GM12878 (cell line): Measurements from ENCODE around the gene CNDP1. TPM values are rescaled to one million over a fixed set of nuclear protein-coding genes. Genes with fewer than 3 reads are reported as not detected.

Experiments
- ATAC-seq: fragments of 200-7000 bp; cut with Tn5 transposase; 3 replicates; pipeline ENCODE4 v1.9.1; 2020; ENCODE audit warnings: mild to moderate bottlenecking, moderate library complexity
- BruUV-seq: library from RNA; stranded (reverse); fragments of 400-500 nt; replicated peaks from 2 replicates; lab custom pipeline; 2021; lab: Mats Ljungman, UMichigan
- CTCF ChIA-PET: fragments of 300-600 bp; sonication (Branson Sonifier 250); formaldehyde crosslinking; extraction: SDS; loops from one replicate; lab custom pipeline; 2021; ENCODE audit warnings: inconsistent platforms; lab: Yijun Ruan, JAX
- POLR2A ChIA-PET: fragments of 350-600 bp; formaldehyde crosslinking; extraction: SDS; loops from one replicate; lab custom pipeline; 2021; ENCODE audit warnings: inconsistent platforms; lab: Charles Lee
- RAD21 ChIA-PET: fragments of 300-600 bp; sonication (Branson Sonifier 250); formaldehyde crosslinking; loops from one replicate; lab custom pipeline; 2023; ENCODE audit warnings: antibody characterized with exemption; ENCODE audit not compliant: unreplicated experiment; lab: Charles Lee
- SMC1A ChIA-PET: fragments of 300-600 bp; sonication (Branson Sonifier 250); formaldehyde crosslinking; loops from one replicate; lab custom pipeline; 2023; ENCODE audit not compliant: unreplicated experiment, uncharacterized antibody; lab: Charles Lee
- DNase-seq: peaks from one replicate; pipeline ENCODE4 v3.0.0-alpha.2; 2011; ENCODE audit warnings: low read depth, low spot score
- FAIRE-seq: peaks from 3 replicates; lab custom pipeline; 2011; peaks lifted over from hg19 to GRCh38; lab: Jason Lieb, UNC
- H2AFZ ChIP-seq: 2 replicates; pipeline ENCODE4 v1.6.0; 2011; ENCODE audit warnings: low read depth, low read length, control low read depth; ENCODE audit not compliant: control insufficient read depth
- H3K27ac ChIP-seq: 2 replicates; pipeline ENCODE4 v1.5.1; 2011; ENCODE audit warnings: control low read depth; ENCODE audit not compliant: control insufficient read depth, insufficient read depth
- H3K27me3 ChIP-seq, 2 experiments: replicated peaks in 1 of 2; 2 replicates each; pipeline versions ENCODE4 v1.6.0 to v1.6.1; 2011; ENCODE audit warnings: low read length in 1 of 2; ENCODE audit not compliant: control insufficient read depth in 2 of 2, insufficient read depth in 2 of 2
- H3K36me3 ChIP-seq, 2 experiments: 2 replicates each; pipeline ENCODE4 v1.5.1; 2011; ENCODE audit warnings: low read length in 1 of 2; ENCODE audit not compliant: control insufficient read depth in 2 of 2, insufficient read depth in 2 of 2
- H3K4me1 ChIP-seq: 2 replicates; pipeline ENCODE4 v1.6.1; 2011; ENCODE audit warnings: mild to moderate bottlenecking, low read length, moderate library complexity, mixed read lengths; ENCODE audit not compliant: control insufficient read depth, insufficient read depth
- H3K4me2 ChIP-seq: 2 replicates; pipeline ENCODE4 v1.6.0; 2011; ENCODE audit warnings: control low read depth; ENCODE audit not compliant: control insufficient read depth, insufficient read depth
- H3K4me3 ChIP-seq: fragments of 200-600 bp; sonication (generic); 2 replicates; pipeline ENCODE4 v1.5.1; 2016
- H3K79me2 ChIP-seq: 2 replicates; pipeline ENCODE4 v1.6.0; 2011; ENCODE audit warnings: low read length; ENCODE audit not compliant: control insufficient read depth, insufficient read depth
- H3K9ac ChIP-seq: 2 replicates; pipeline ENCODE4 v1.8.0; 2011; ENCODE audit warnings: low read length, control low read depth, mixed read lengths; ENCODE audit not compliant: control insufficient read depth, insufficient read depth
- H3K9me3 ChIP-seq: replicated peaks from 3 replicates; pipeline ENCODE4 v1.5.1; 2011; ENCODE audit warnings: mild to moderate bottlenecking, low read length; ENCODE audit not compliant: control insufficient read depth, insufficient read depth
- H4K20me1 ChIP-seq: 2 replicates; pipeline ENCODE4 v1.6.0; 2011; ENCODE audit not compliant: control insufficient read depth, insufficient read depth
- BCL11A ChIP-seq: IDR thresholded peaks from 2 replicates; pipeline ENCODE4 v1.6.1; 2011; ENCODE audit warnings: low read depth, low read length
- BHLHE40 ChIP-seq, 2 experiments: fragments of 450-650 bp in 1 of 2; IDR thresholded peaks; 2 replicates each; pipeline ENCODE4 v1.6.1; 2011 to 2017; ENCODE audit warnings: low read depth in 2 of 2, borderline replicate concordance in 1 of 2, improper control_type of control experiment in 1 of 2, low read length in 1 of 2, mild to moderate bottlenecking in 1 of 2
- CBX3 ChIP-seq: fragments of 200-600 bp; sonication (generic); IDR thresholded peaks from 2 replicates; pipeline ENCODE4 v1.6.1; 2016; ENCODE audit warnings: low read depth, borderline replicate concordance
- CHD2 ChIP-seq: IDR thresholded peaks from 2 replicates; pipeline ENCODE4 v1.6.1; 2011; ENCODE audit warnings: low read depth, low read length, improper control_type of control experiment, borderline replicate concordance
- CHD4 ChIP-seq: fragments of 200-600 bp; sonication (generic); IDR thresholded peaks from 2 replicates; pipeline ENCODE4 v1.6.1; 2016; ENCODE audit warnings: mild to moderate bottlenecking
- IRF3 ChIP-seq: fragments of 450-650 bp; IDR thresholded peaks from 2 replicates; pipeline ENCODE4 v1.6.1; 2014; ENCODE audit warnings: mild to moderate bottlenecking
- MEF2B ChIP-seq: fragments of 450-650 bp; IDR thresholded peaks from 2 replicates; pipeline ENCODE4 v1.6.1; 2018; ENCODE audit warnings: mild to moderate bottlenecking, moderate library complexity; ENCODE audit not compliant: partially characterized antibody, poor library complexity, severe bottlenecking
- NR2C2 ChIP-seq: IDR thresholded peaks from 2 replicates; pipeline ENCODE4 v1.6.1; 2011; ENCODE audit warnings: borderline replicate concordance, low read depth; ENCODE audit not compliant: control insufficient read depth, insufficient read length
- NRF1 ChIP-seq: conservative IDR thresholded peaks from 2 replicates; pipeline ENCODE4 v1.6.1; 2011; ENCODE audit warnings: mild to moderate bottlenecking, low read depth, low read length, improper control_type of control experiment
- POLR2AphosphoS2 ChIP-seq: IDR thresholded peaks from 2 replicates; pipeline ENCODE4 v1.6.1; 2011; ENCODE audit warnings: low read depth, mild to moderate bottlenecking, low read length, improper control_type of control experiment, moderate library complexity
- RB1 ChIP-seq: fragments of 450-650 bp; formaldehyde crosslinking; IDR thresholded peaks from 2 replicates; pipeline ENCODE4 v1.6.1; 2017; ENCODE audit warnings: mild to moderate bottlenecking, borderline replicate concordance
- RCOR1 ChIP-seq: conservative IDR thresholded peaks from 2 replicates; pipeline ENCODE4 v1.6.1; 2012; ENCODE audit warnings: low read depth, low read length, improper control_type of control experiment
- RELA ChIP-seq: fragments of 450-650 bp; IDR thresholded peaks from 2 replicates; pipeline ENCODE4 v1.8.0; 2014; ENCODE audit warnings: borderline replicate concordance; ENCODE audit not compliant: partially characterized antibody
- RFX5 ChIP-seq: IDR thresholded peaks from 2 replicates; pipeline ENCODE4 v1.6.1; 2011; ENCODE audit warnings: low read depth, low read length, improper control_type of control experiment
- SIN3A ChIP-seq: IDR thresholded peaks from 2 replicates; pipeline ENCODE4 v1.6.1; 2012; ENCODE audit warnings: low read depth, low read length, improper control_type of control experiment
- SMAD5 ChIP-seq: IDR thresholded peaks from 2 replicates; pipeline ENCODE4 v1.6.1; 2016; ENCODE audit warnings: antibody characterized with exemption, low read depth
- SP1 ChIP-seq: IDR thresholded peaks from one replicate; pipeline ENCODE4 v1.6.1; 2011; ENCODE audit warnings: low read depth, low read length
- YY1 ChIP-seq: IDR thresholded peaks from 2 replicates; pipeline ENCODE4 v1.6.1; 2011; ENCODE audit warnings: low read depth, mild to moderate bottlenecking, low read length
- ZNF217 ChIP-seq: fragments of 450-650 bp; IDR thresholded peaks from 2 replicates; pipeline ENCODE4 v1.6.1; 2017; ENCODE audit warnings: antibody characterized with exemption, mild to moderate bottlenecking
- WGBS: methylation state at CpG from one replicate; pipeline ENCODE4 v1.1.6; 2016; ENCODE audit warnings: low lambda C conversion rate; ENCODE audit not compliant: insufficient replicate concordance, insufficient coverage; ENCODE audit errors: missing lambda C conversion rate; 5-methylcytosine and 5-hydroxymethylcytosine counted together
- in situ Hi-C: fragments of 300-500 bp; cut with MboI; formaldehyde crosslinking; loops from 9 replicates; pipeline ENCODE4 v1.14.3; 2018; ENCODE audit warnings: mixed read lengths
- intact Hi-C: fragments of 100-400 bp; cut with micrococcal nuclease; formaldehyde crosslinking; loops from one replicate; pipeline ENCODE4 v1.14.2; 2022; ENCODE audit not compliant: unreplicated experiment
- polyA plus RNA-seq, 11 experiments: library from polyadenylated mRNA; depleted of rRNA in 4 of 11; unstranded in 6 of 11; stranded (reverse) in 5 of 11; fragments of >200 nt; fragmentation: Nextera tagmentation in 4 of 11; fragmentation: Illumina TruSeq in 1 of 11; extraction: Ambion mirVana in 4 of 11; extraction: Trizol in 1 of 11; gene quantifications; 1 replicate in 1 of 11; 2 replicates in 10 of 11; pipeline versions ENCODE4 v1.2.1 to v1.2.3, GENCODE V29; 2011 to 2016; ENCODE audit warnings: inconsistent platforms in 2 of 11, missing spikeins in 2 of 11, low read depth in 1 of 11
- total RNA-seq, 4 experiments: library from RNA; depleted of rRNA in 3 of 4; stranded (reverse); fragments of >200 nt in 3 of 4; fragmentation: Illumina TruSeq in 1 of 4; extraction: Trizol in 1 of 4; gene quantifications; 2 replicates each; pipeline versions ENCODE4 v1.2.1 to v1.2.3, GENCODE V29; 2013 to 2021

The CNDP1 gene
- total and polyA plus RNA-seq, 10 of the 15 experiments (the other 5 are each of a cell fraction or from before 2014, with no cell fraction given), result 0.04 to 0.05 TPM; not detected in 8

- ChIA-PET RAD21 (no interaction called here), CTCF (no interaction called here), SMC1A (no interaction called here), POLR2A (no interaction called here)
- no peaks in the 10 kb centered on the region; the same call in none of the 2 replicates for H3K4me1 ChIP-seq
- FAIRE-seq (no peak), ATAC-seq (no peak), DNase-seq (no peak)
- H3K36me3 ChIP-seq, result no peaks in the 10 kb centered on the region
- no peaks in the 10 kb centered on the region for H4K20me1 ChIP-seq
- no peak overlapping the region for H3K4me3 ChIP-seq
- peaks cover 8% of the 10 kb centered on the region for H3K79me2 ChIP-seq
- H3K27me3 ChIP-seq, result no peaks in the 10 kb centered on the region
- no peak overlapping the region for H2AFZ ChIP-seq
- intact Hi-C loops, result no loop called here
- no peak overlapping the region for H3K27ac ChIP-seq
- H3K9me3 ChIP-seq, result no peaks in the 10 kb centered on the region; the same call in 2 of the 3 replicates
- no TSS peak for BruUV-seq
- WGBS, result 53% methylated on average over 2 of the region's 2 CpGs
- TF ChIP-seq IRF3 (no peak), CHD4 (no peak), RCOR1 (no peak), POLR2AphosphoS2 (no peak), NRF1 (no peak), CHD2 (no peak), BHLHE40 (IDR thresholded peaks at IDR 0.05; ENCODE audit: borderline replicate concordance in 1 of 2, low read depth in 2 of 2, low read length in 1 of 2) (no peak), SIN3A (no peak), YY1 (no peak), RELA (no peak), RFX5 (no peak), RB1 (no peak), SMAD5 (no peak), SP1 (no peak), BCL11A (no peak), CBX3 (no peak), NR2C2 (no peak), MEF2B (no peak), ZNF217 (no peak)
- no peak overlapping the region for H3K9ac ChIP-seq
- no peak overlapping the region for H3K4me2 ChIP-seq
- in situ Hi-C loops, result no loop called here
Measured at GRCh38 chr18:74617486-74617885, 83.2 kb downstream of the CNDP1 start.
